Neuronal stem cell (in vitro differentiated cells): ENCODE results near the gene PLA2G4C.
"Not testable (repeated sequence)": the region's sequence is repeated elsewhere in the genome, so short reads cannot be mapped to it uniquely, and the experiment has no call there.

ENCODE experiments used
- DNase-seq: peaks from one replicate; pipeline ENCODE4 v3.0.0-alpha.2; 2013; ENCODE audit warnings: low spot score
- H2AFZ ChIP-seq: one replicate; pipeline ENCODE4 v1.6.1; 2013; ENCODE audit warnings: mild to moderate bottlenecking, low read length, inconsistent platforms
- H2AK5ac ChIP-seq: 2 replicates; pipeline ENCODE4 v1.6.1; 2013; ENCODE audit warnings: low read depth, mild to moderate bottlenecking, inconsistent platforms, low read length, moderate library complexity, mixed read lengths
- H2BK120ac ChIP-seq: 2 replicates; pipeline ENCODE4 v1.6.1; 2013; ENCODE audit warnings: low read depth, mild to moderate bottlenecking, inconsistent platforms, low read length, moderate library complexity, mixed read lengths
- H2BK12ac ChIP-seq: one replicate; pipeline ENCODE4 v1.6.1; 2013; ENCODE audit warnings: low read length, inconsistent platforms
- H2BK15ac ChIP-seq: 2 replicates; pipeline ENCODE4 v1.6.1; 2013; ENCODE audit warnings: mild to moderate bottlenecking, low read length, inconsistent platforms, mixed read lengths
- H2BK5ac ChIP-seq: one replicate; pipeline ENCODE4 v1.6.1; 2013; ENCODE audit warnings: inconsistent platforms, mild to moderate bottlenecking, low read length, moderate library complexity
- H3K14ac ChIP-seq: one replicate; pipeline ENCODE4 v1.6.1; 2013; ENCODE audit warnings: low read length, inconsistent platforms
- H3K18ac ChIP-seq: 2 replicates; pipeline ENCODE4 v1.6.1; 2013; ENCODE audit warnings: low read length, inconsistent platforms
- H3K23ac ChIP-seq: 2 replicates; pipeline ENCODE4 v1.6.1; 2013; ENCODE audit warnings: low read depth, mild to moderate bottlenecking, mixed read lengths, low read length, inconsistent platforms; ENCODE audit not compliant: poor library complexity
- H3K27ac ChIP-seq: replicated peaks from 3 replicates; pipeline ENCODE4 v1.5.1; 2013; ENCODE audit warnings: low read length, inconsistent platforms
- H3K27me3 ChIP-seq, 3 experiments: 2 replicates each; pipeline ENCODE4 v1.6.1; 2013; ENCODE audit warnings: low read length in 3 of 3, mild to moderate bottlenecking in 2 of 3, inconsistent platforms in 1 of 3, low read depth in 1 of 3, mixed read lengths in 1 of 3, moderate library complexity in 1 of 3; ENCODE audit not compliant: control insufficient read depth in 3 of 3, insufficient read depth in 3 of 3
- H3K36me3 ChIP-seq, 2 donors: replicated peaks in 1 of 2; 2 replicates each; pipeline ENCODE4 v1.6.1; 2013; ENCODE audit warnings: low read length in 2 of 2; ENCODE audit not compliant: control insufficient read depth in 2 of 2, insufficient read depth in 2 of 2
- H3K4ac ChIP-seq: 2 replicates; pipeline ENCODE4 v1.6.1; 2013; ENCODE audit warnings: inconsistent platforms, mild to moderate bottlenecking, low read length, moderate library complexity
- H3K4me1 ChIP-seq, 2 donors: 1 replicate in 1 of 2; 2 replicates in 1 of 2; pipeline ENCODE4 v1.6.1; 2013; ENCODE audit warnings: low read length in 2 of 2, low read depth in 1 of 2; ENCODE audit not compliant: control insufficient read depth in 2 of 2, insufficient read depth in 1 of 2
- H3K4me2 ChIP-seq: one replicate; pipeline ENCODE4 v1.6.1; 2013; ENCODE audit warnings: mild to moderate bottlenecking, low read length, inconsistent platforms; ENCODE audit not compliant: insufficient read depth, poor library complexity, severe bottlenecking
- H3K4me3 ChIP-seq, 2 donors: 2 replicates each; pipeline ENCODE4 v1.5.1; 2013; ENCODE audit warnings: low read length in 2 of 2, mild to moderate bottlenecking in 2 of 2, inconsistent platforms in 1 of 2, moderate library complexity in 1 of 2
- H3K79me1 ChIP-seq: one replicate; pipeline ENCODE4 v1.6.1; 2013; ENCODE audit warnings: low read depth, mild to moderate bottlenecking, inconsistent platforms, low read length, moderate library complexity
- H3K9ac ChIP-seq: one replicate; pipeline ENCODE4 v1.6.1; 2013; ENCODE audit warnings: mild to moderate bottlenecking, low read depth, low read length, inconsistent platforms; ENCODE audit not compliant: poor library complexity
- H3K9me3 ChIP-seq, 2 donors: replicated peaks in 1 of 2; 2 replicates each; pipeline versions ENCODE3 to v1.6.1; 2013; ENCODE audit warnings: low read length in 2 of 2, mild to moderate bottlenecking in 2 of 2, inconsistent platforms in 1 of 2, low read depth in 1 of 2, mixed read lengths in 1 of 2, moderate library complexity in 1 of 2; ENCODE audit not compliant: control insufficient read depth in 2 of 2, insufficient read depth in 1 of 2
- H4K8ac ChIP-seq: one replicate; pipeline ENCODE4 v1.6.1; 2013; ENCODE audit warnings: low read depth, mild to moderate bottlenecking, inconsistent platforms, low read length, moderate library complexity
- H4K91ac ChIP-seq: one replicate; pipeline ENCODE4 v1.6.1; 2013; ENCODE audit warnings: low read length, low read depth, mild to moderate bottlenecking, inconsistent platforms; ENCODE audit not compliant: poor library complexity
- WGBS, 2 donors: extraction: QIAGEN DNeasy Blood & Tissue Kit; methylation state at CpG; one replicate each; pipeline ENCODE4 v1.1.7; 2013; ENCODE audit warnings: missing lambda C conversion rate in 2 of 2, mixed read lengths in 1 of 2; ENCODE audit not compliant: insufficient read length in 2 of 2, insufficient replicate concordance in 1 of 2; ENCODE audit errors: extremely low coverage in 2 of 2; 5-methylcytosine and 5-hydroxymethylcytosine counted together

The PLA2G4C gene

DNA sequence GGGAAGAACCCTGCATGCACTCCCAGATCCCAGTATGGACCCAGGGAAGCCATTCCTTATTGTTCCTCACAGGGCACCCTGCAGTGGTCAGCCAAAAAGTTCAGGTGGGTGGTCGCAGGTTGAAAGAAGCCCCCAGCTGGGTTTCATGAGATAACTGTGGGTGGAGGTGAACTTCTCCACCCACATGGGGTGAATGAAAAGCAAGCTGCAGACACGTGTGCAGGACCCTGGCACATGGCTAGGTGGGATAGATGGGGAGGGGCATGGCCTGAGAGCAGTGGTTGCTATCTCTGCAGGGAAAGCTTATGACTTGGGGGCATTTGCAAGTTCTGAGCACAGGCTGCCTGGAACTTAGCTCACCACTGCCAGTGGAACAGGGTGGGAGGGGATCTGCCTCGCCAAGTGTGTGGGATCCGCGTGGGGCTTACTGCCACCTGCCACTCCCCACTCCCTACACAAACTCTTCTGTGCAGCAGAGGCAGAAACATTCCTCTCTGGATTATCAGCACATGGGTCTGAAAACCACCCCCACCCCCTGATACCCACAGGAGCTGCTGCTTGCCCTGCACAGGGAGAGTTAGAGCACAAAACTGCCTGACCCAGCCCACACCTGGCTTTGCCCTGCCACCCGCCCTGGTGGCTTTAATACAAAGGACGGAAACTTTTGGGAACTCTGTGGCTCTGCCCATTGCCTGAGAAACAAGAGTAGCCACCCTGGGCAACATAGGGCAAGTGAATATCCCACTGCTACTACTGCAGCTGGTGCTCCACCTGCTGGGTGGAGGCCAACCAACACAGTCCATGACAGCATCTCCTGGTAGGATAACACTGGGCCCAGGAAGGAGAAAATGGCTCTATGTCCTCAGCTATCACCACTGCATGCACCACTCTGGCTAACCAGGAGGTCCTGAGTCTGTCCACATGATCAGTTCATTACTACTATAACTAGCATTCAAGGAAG lies 24.4 kb downstream of the PLA2G4C start:
- Histone ChIP-seq H3K4me3 (no peak overlapping the region), H3K18ac (peak overlapping the region; percentile 60), H3K36me3 (no peaks in the 10 kb centered on the region), H3K79me1 (no peaks in the 10 kb centered on the region), H2AFZ (peak overlapping the region; percentile 56), H3K23ac (peak overlapping the region; percentile 35), H2BK120ac (peak overlapping the region; percentile 63), H3K4me1 (peaks cover 0 to 8% of the 10 kb centered on the region in 2 donors), H2BK15ac (no peak overlapping the region), H3K4ac (no peak overlapping the region), H2AK5ac (peak overlapping the region; percentile 36), H2BK5ac (peak overlapping the region; percentile 46), H3K27me3 (no peaks in the 10 kb centered on the region), H3K14ac (no peak overlapping the region), H3K9ac (peak overlapping the region; percentile 34), H3K27ac (no peak overlapping the region), H4K8ac (no peak overlapping the region), H2BK12ac (no peak overlapping the region), H3K4me2 (no peak overlapping the region), H4K91ac (no peak overlapping the region), H3K9me3 (peaks cover 0 to 4% of the 10 kb centered on the region in 2 donors)
- DNase-seq = no peak
- no CpG with 5 or more reads among the region's 7 CpGs for WGBS, 2 donors

DNA sequence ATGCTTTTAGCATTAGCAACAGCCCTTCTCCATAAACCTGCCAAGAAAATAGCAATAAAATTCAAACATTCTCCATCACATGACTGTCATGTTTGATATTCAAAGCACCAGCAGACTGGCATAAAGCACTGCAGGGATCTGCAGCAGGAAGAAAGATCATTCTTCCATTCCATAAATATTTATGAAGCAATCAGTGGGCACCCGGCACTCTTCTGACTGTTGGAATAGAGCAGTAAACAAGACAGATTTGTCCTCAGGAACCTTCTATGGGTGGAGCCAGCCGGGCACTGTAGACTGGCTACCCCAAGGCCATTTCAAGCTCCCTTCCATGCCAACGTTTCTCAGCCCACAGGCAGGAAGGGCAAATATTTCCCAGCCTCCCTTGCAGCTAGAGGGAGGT lies 25.5 kb downstream of the PLA2G4C start:
- Histone ChIP-seq H3K14ac (no peak overlapping the region), H3K4me1 (peaks cover 0 to 8% of the 10 kb centered on the region in 2 donors), H3K4ac (no peak overlapping the region), H2BK5ac (no peak overlapping the region), H2AFZ (peak overlapping the region; percentile 56), H3K79me1 (no peaks in the 10 kb centered on the region), H2BK15ac (no peak overlapping the region), H3K36me3 (no peaks in the 10 kb centered on the region), H3K23ac (no peak overlapping the region), H3K9ac (no peak overlapping the region), H3K4me3 (no peak overlapping the region), H3K27ac (no peak overlapping the region), H2AK5ac (no peak overlapping the region), H3K9me3 (peaks cover 0 to 4% of the 10 kb centered on the region in 2 donors), H3K27me3 (no peaks in the 10 kb centered on the region), H4K91ac (no peak overlapping the region), H2BK120ac (no peak overlapping the region), H2BK12ac (no peak overlapping the region), H3K4me2 (no peak overlapping the region), H4K8ac (no peak overlapping the region), H3K18ac (no peak overlapping the region)
- no CpG with 5 or more reads among the region's 3 CpGs for WGBS, 2 donors
- DNase-seq = no peak

DNA sequence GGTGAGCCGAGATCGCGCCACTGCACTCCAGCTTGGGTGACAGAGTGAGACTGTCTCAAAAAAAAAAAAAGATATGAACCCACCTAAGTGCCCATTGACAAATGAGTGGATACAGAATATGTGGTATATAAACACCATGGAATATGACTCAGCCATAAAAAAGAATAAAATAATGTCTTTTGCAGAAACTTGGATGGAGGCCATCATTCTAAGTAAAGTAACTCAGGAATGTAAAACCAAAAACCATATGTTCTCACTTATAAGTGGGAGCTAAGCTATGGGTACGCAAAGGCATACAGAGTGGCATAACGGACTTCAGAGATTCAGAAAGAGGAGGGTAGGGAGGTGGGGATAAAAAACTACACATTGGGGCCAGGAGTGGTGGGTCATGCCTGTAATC lies 29.5 kb downstream of the PLA2G4C start:
- no peak overlapping the region for H3K18ac ChIP-seq
- H3K4me3 ChIP-seq = no peak overlapping the region
- no peak overlapping the region for H3K4ac ChIP-seq
- no peaks in the 10 kb centered on the region for H3K36me3 ChIP-seq
- H3K23ac ChIP-seq = no peak overlapping the region
- no peak overlapping the region for H2BK120ac ChIP-seq
- peaks cover 0 to 4% of the 10 kb centered on the region in 2 donors for H3K9me3 ChIP-seq
- H3K79me1 ChIP-seq = no peaks in the 10 kb centered on the region
- H2BK12ac ChIP-seq = no peak overlapping the region
- H4K8ac ChIP-seq = no peak overlapping the region
- no peak overlapping the region for H2AK5ac ChIP-seq
- no peak overlapping the region for H2BK15ac ChIP-seq
- no peak overlapping the region for H3K14ac ChIP-seq
- no peak overlapping the region for H2BK5ac ChIP-seq
- WGBS, 2 donors = no CpG with 5 or more reads among the region's 5 CpGs
- no peak overlapping the region for H3K9ac ChIP-seq
- peaks cover 0 to 4% of the 10 kb centered on the region in 2 donors for H3K4me1 ChIP-seq
- DNase-seq = no peak
- no peak overlapping the region for H3K27ac ChIP-seq
- no peak overlapping the region for H4K91ac ChIP-seq
- peaks cover 0 to 1% (median 0%) of the 10 kb centered on the region in 3 experiments for H3K27me3 ChIP-seq
- no peak overlapping the region for H2AFZ ChIP-seq
- H3K4me2 ChIP-seq = no peak overlapping the region

DNA sequence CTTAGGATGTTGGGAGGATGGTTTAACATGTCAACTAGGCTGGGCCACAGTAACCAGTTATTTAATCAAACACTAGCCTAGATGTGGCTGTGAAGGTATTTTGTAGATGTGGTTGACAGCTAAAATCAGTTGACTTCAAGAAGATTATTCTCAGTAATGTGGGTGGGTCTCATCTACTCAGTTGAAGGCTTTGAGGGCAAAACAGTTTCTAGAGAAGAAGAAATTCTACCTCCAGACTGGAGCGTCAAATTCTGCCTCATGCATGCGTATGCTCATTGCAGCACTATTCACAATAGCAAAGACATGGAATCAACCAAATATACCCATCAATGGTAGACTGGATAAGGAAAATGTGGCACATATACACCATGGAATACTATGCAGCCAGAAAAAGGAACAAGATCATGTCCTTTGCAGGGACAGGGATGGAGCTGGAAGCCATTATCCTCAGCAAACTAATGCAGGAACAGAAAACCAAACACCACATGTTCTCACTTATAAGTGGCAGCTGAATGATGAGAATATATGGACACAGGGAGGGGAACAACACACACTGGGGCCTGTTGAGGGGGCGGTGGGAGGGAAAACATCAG lies 40.3 kb downstream of the PLA2G4C start:
- not testable (repeated sequence) for H3K9me3 ChIP-seq, H3K36me3 ChIP-seq, H3K4me2 ChIP-seq, H2AK5ac ChIP-seq, H3K23ac ChIP-seq, H2BK5ac ChIP-seq, H3K4me3 ChIP-seq, H2BK120ac ChIP-seq, H3K18ac ChIP-seq, H2AFZ ChIP-seq, H3K27me3 ChIP-seq, H3K27ac ChIP-seq, H3K4me1 ChIP-seq, H2BK15ac ChIP-seq, H4K8ac ChIP-seq, H2BK12ac ChIP-seq, H3K9ac ChIP-seq, H3K14ac ChIP-seq, DNase-seq, H3K79me1 ChIP-seq, H4K91ac ChIP-seq, H3K4ac ChIP-seq
- WGBS, 2 donors = no CpG with 5 or more reads among the region's 3 CpGs
